Hepatocyte (in vitro differentiated cells): ENCODE data around the gene LRMDA. TPM values are rescaled to one million over a fixed set of nuclear protein-coding genes. Genes with fewer than 3 reads are reported as not detected.

ENCODE experiments used
- DNase-seq: peaks from one replicate; pipeline ENCODE4 v3.0.0-alpha.2; 2016; ENCODE audit warnings: low spot score
- H2AFZ ChIP-seq: fragments of 200-600 bp; sonication (generic); 2 replicates; pipeline ENCODE4 v1.6.0; 2016; ENCODE audit warnings: antibody characterized with exemption, mild to moderate bottlenecking
- H3K27ac ChIP-seq: fragments of 200-600 bp; sonication (generic); 2 replicates; pipeline ENCODE4 v1.5.1; 2016; ENCODE audit warnings: mild to moderate bottlenecking
- H3K27me3 ChIP-seq: fragments of 200-600 bp; sonication (generic); 2 replicates; pipeline ENCODE4 v1.6.1; 2016
- H3K36me3 ChIP-seq: fragments of 200-600 bp; sonication (generic); replicated peaks from 2 replicates; pipeline ENCODE4 v1.5.1; 2016; ENCODE audit warnings: low read depth; ENCODE audit not compliant: insufficient read depth
- H3K4me1 ChIP-seq: fragments of 200-600 bp; sonication (generic); 2 replicates; pipeline ENCODE4 v1.5.1; 2016; ENCODE audit warnings: mild to moderate bottlenecking, moderate library complexity; ENCODE audit not compliant: insufficient read depth
- H3K4me2 ChIP-seq: fragments of 200-600 bp; sonication (generic); 2 replicates; pipeline ENCODE4 v1.6.0; 2016
- H3K4me3 ChIP-seq: fragments of 200-600 bp; sonication (generic); 2 replicates; pipeline ENCODE4 v1.5.1; 2016; ENCODE audit warnings: mild to moderate bottlenecking
- H3K79me2 ChIP-seq: fragments of 200-600 bp; sonication (generic); 2 replicates; pipeline ENCODE4 v1.6.0; 2017; ENCODE audit warnings: mild to moderate bottlenecking
- H3K9me2 ChIP-seq: fragments of 200-600 bp; sonication (generic); replicated peaks from 2 replicates; pipeline ENCODE4 v1.6.0; 2017; ENCODE audit warnings: mild to moderate bottlenecking; ENCODE audit not compliant: insufficient read depth
- H3K9me3 ChIP-seq: fragments of 200-600 bp; sonication (generic); 2 replicates; pipeline ENCODE4 v1.5.1; 2016; ENCODE audit warnings: low read depth, mild to moderate bottlenecking
- H4K20me1 ChIP-seq: fragments of 200-600 bp; sonication (generic); 2 replicates; pipeline ENCODE4 v1.6.0; 2016; ENCODE audit warnings: mild to moderate bottlenecking; ENCODE audit not compliant: insufficient read depth, poor library complexity, severe bottlenecking
- CTCF ChIP-seq: fragments of 200-600 bp; sonication (generic); IDR thresholded peaks from 2 replicates; pipeline ENCODE4 v1.5.1; 2016; ENCODE audit warnings: antibody characterized with exemption, mild to moderate bottlenecking; ENCODE audit not compliant: poor library complexity
- EZH2 ChIP-seq: fragments of 200-600 bp; sonication (generic); IDR thresholded peaks from 2 replicates; pipeline ENCODE4 v1.6.1; 2016; ENCODE audit warnings: antibody characterized with exemption, mild to moderate bottlenecking, borderline replicate concordance
- EZH2phosphoT487 ChIP-seq: fragments of 200-600 bp; sonication (generic); IDR thresholded peaks from one replicate; pipeline ENCODE4 v1.6.1; 2018; ENCODE audit warnings: antibody characterized with exemption, mild to moderate bottlenecking, low read depth, moderate library complexity; ENCODE audit not compliant: unreplicated experiment, severe bottlenecking
- WGBS: methylation state at CpG from one replicate; pipeline ENCODE4 v1.1.6; 2016; ENCODE audit warnings: low lambda C conversion rate; ENCODE audit errors: missing lambda C conversion rate; 5-methylcytosine and 5-hydroxymethylcytosine counted together
- polyA plus RNA-seq: library from polyadenylated mRNA; unstranded; fragments of >200 nt; fragmentation: Nextera tagmentation; extraction: Ambion mirVana; gene quantifications from 2 replicates; pipeline ENCODE4 v1.2.1, GENCODE V29; 2016
- total RNA-seq: library from RNA; depleted of rRNA; stranded (reverse); fragments of >200 nt; gene quantifications from 2 replicates; pipeline ENCODE4 v1.2.3, GENCODE V29; 2014

LRMDA gene
- total and polyA plus RNA-seq, 2 experiments from 2014 or later = 5.6 to 15.7 TPM

GRCh38 chr10:75724047-75724446, 292.6 kb downstream of the LRMDA start:
- H2AFZ ChIP-seq = no peak overlapping the region
- TF ChIP-seq EZH2 (no peak), EZH2phosphoT487 (no peak), CTCF (no peak)
- H3K27ac ChIP-seq = no peak overlapping the region
- no peaks in the 10 kb centered on the region for H3K4me1 ChIP-seq
- no peak for DNase-seq
- 82% methylated on average over 2 of the region's 2 CpGs for WGBS
- H3K9me2 ChIP-seq = no peaks in the 10 kb centered on the region
- no peaks in the 10 kb centered on the region for H3K27me3 ChIP-seq
- H4K20me1 ChIP-seq = no peaks in the 10 kb centered on the region
- no peaks in the 10 kb centered on the region for H3K79me2 ChIP-seq
- no peaks in the 10 kb centered on the region for H3K9me3 ChIP-seq
- no peak overlapping the region for H3K4me3 ChIP-seq
- no peaks in the 10 kb centered on the region for H3K36me3 ChIP-seq
- H3K4me2 ChIP-seq = no peak overlapping the region

- 76% methylated on average over 11 of the region's 11 CpGs for WGBS
- TF ChIP-seq CTCF = no peak
- no peak for TF ChIP-seq EZH2
- no peak for TF ChIP-seq EZH2phosphoT487
Measured at GRCh38 chr10:75726522-75727483, 295.4 kb downstream of the LRMDA start.

GRCh38 chr10:75730847-75731246, 299.4 kb downstream of the LRMDA start:
- TF ChIP-seq CTCF (no peak), EZH2 (no peak), EZH2phosphoT487 (no peak)
- H3K27ac ChIP-seq = no peak overlapping the region
- H4K20me1 ChIP-seq = no peaks in the 10 kb centered on the region
- no peaks in the 10 kb centered on the region for H3K9me3 ChIP-seq
- no peak overlapping the region for H2AFZ ChIP-seq
- H3K4me3 ChIP-seq = no peak overlapping the region
- H3K4me1 ChIP-seq = peaks cover 12% of the 10 kb centered on the region
- no peak overlapping the region for H3K4me2 ChIP-seq
- H3K27me3 ChIP-seq = no peaks in the 10 kb centered on the region
- 48% methylated on average over 1 of the region's 1 CpG for WGBS
- H3K36me3 ChIP-seq = no peaks in the 10 kb centered on the region
- DNase-seq = no peak
- no peaks in the 10 kb centered on the region for H3K79me2 ChIP-seq
- H3K9me2 ChIP-seq = no peaks in the 10 kb centered on the region

More at GRCh38 chr10:75726522-75727483, 295.4 kb downstream of the LRMDA start:
- Histone ChIP-seq H3K27ac (no peak overlapping the region), H3K9me2 (no peaks in the 10 kb centered on the region), H3K9me3 (no peaks in the 10 kb centered on the region), H3K4me1 (no peaks in the 10 kb centered on the region), H3K36me3 (no peaks in the 10 kb centered on the region), H3K4me2 (no peak overlapping the region), H4K20me1 (no peaks in the 10 kb centered on the region), H3K79me2 (no peaks in the 10 kb centered on the region), H2AFZ (no peak overlapping the region), H3K27me3 (no peaks in the 10 kb centered on the region), H3K4me3 (no peak overlapping the region)
- no peak for DNase-seq
